ENCODE data around the gene EXOC1.
"Not testable (repeated sequence)": the region's sequence is repeated elsewhere in the genome, so short reads cannot be mapped to it uniquely, and the experiment has no call there.

EXOC1 gene

GRCh38 chr4:55892156-55892555 lies 38.7 kb downstream of the EXOC1 start:
- DNase-seq (ENCODE audit: extremely low spot score, insufficient read length, low read depth) (no peak), FAIRE-seq (no peak)

GRCh38 chr4:55896622-55897021 lies 43.2 kb downstream of the EXOC1 start:
- DNase-seq (ENCODE audit: extremely low spot score, insufficient read length, low read depth): no peak
- FAIRE-seq: no peak

- FAIRE-seq (no peak), DNase-seq (ENCODE audit: extremely low spot score, insufficient read length, low read depth) (no peak)
Measured at GRCh38 chr4:55902677-55903076, 49.2 kb downstream of the EXOC1 start.

GRCh38 chr4:55903577-55903976 lies 50.1 kb downstream of the EXOC1 start:
- DNase-seq (ENCODE audit: extremely low spot score, insufficient read length, low read depth) (no peak), FAIRE-seq (no peak)

GRCh38 chr4:55904576-55904975 lies 51.1 kb downstream of the EXOC1 start:
- DNase-seq (ENCODE audit: extremely low spot score, insufficient read length, low read depth) (no peak), FAIRE-seq (no peak)

- no peak for DNase-seq (ENCODE audit: extremely low spot score, insufficient read length, low read depth)
- no peak for FAIRE-seq
Measured at GRCh38 chr4:55906323-55906722, 52.9 kb downstream of the EXOC1 start.

GRCh38 chr4:55906989-55907388 lies 53.5 kb downstream of the EXOC1 start:
- DNase-seq (ENCODE audit: extremely low spot score, insufficient read length, low read depth) (no peak), FAIRE-seq (no peak)

GRCh38 chr4:55907469-55907868 lies 54.0 kb downstream of the EXOC1 start:
- FAIRE-seq (no peak), DNase-seq (ENCODE audit: extremely low spot score, insufficient read length, low read depth) (no peak)

- DNase-seq (ENCODE audit: extremely low spot score, insufficient read length, low read depth): no peak
Measured at GRCh38 chr4:55910140-55910539, 56.7 kb downstream of the EXOC1 start.

GRCh38 chr4:55912249-55912648 lies 58.8 kb downstream of the EXOC1 start:
- FAIRE-seq: no peak
- DNase-seq (ENCODE audit: extremely low spot score, insufficient read length, low read depth): no peak

More at GRCh38 chr4:55910140-55910539, 56.7 kb downstream of the EXOC1 start:
- FAIRE-seq: no peak

- FAIRE-seq (no peak), DNase-seq (ENCODE audit: extremely low spot score, insufficient read length, low read depth) (no peak)
Measured at GRCh38 chr4:55920571-55920970, 67.1 kb downstream of the EXOC1 start.

GRCh38 chr4:55921093-55921492 lies 67.6 kb downstream of the EXOC1 start:
- DNase-seq (ENCODE audit: extremely low spot score, insufficient read length, low read depth): no peak
- no peak for FAIRE-seq

- DNase-seq (ENCODE audit: extremely low spot score, insufficient read length, low read depth) (no peak), FAIRE-seq (no peak)
Measured at GRCh38 chr4:55925241-55925640, 71.8 kb downstream of the EXOC1 start.

GRCh38 chr4:55926610-55927009 lies 73.2 kb downstream of the EXOC1 start:
- FAIRE-seq (no peak), DNase-seq (ENCODE audit: extremely low spot score, insufficient read length, low read depth) (no peak)

- DNase-seq (ENCODE audit: extremely low spot score, insufficient read length, low read depth) (no peak), FAIRE-seq (no peak)
Measured at GRCh38 chr4:55927803-55928437, 74.5 kb downstream of the EXOC1 start.

- FAIRE-seq: no peak
Measured at GRCh38 chr4:55928846-55929245, 75.4 kb downstream of the EXOC1 start.

GRCh38 chr4:55931043-55931442 lies 77.6 kb downstream of the EXOC1 start:
- no peak for FAIRE-seq

More at GRCh38 chr4:55928846-55929245, 75.4 kb downstream of the EXOC1 start:
- DNase-seq (ENCODE audit: extremely low spot score, insufficient read length, low read depth): no peak

GRCh38 chr4:55931833-55932232 lies 78.4 kb downstream of the EXOC1 start:
- no peak for DNase-seq (ENCODE audit: extremely low spot score, insufficient read length, low read depth)

More at GRCh38 chr4:55931043-55931442, 77.6 kb downstream of the EXOC1 start:
- no peak for DNase-seq (ENCODE audit: extremely low spot score, insufficient read length, low read depth)

GRCh38 chr4:55932511-55932910 lies 79.1 kb downstream of the EXOC1 start:
- no peak for FAIRE-seq

More at GRCh38 chr4:55931833-55932232, 78.4 kb downstream of the EXOC1 start:
- no peak for FAIRE-seq

GRCh38 chr4:55933611-55934010 lies 80.2 kb downstream of the EXOC1 start:
- FAIRE-seq: no peak
- DNase-seq (ENCODE audit: extremely low spot score, insufficient read length, low read depth): no peak

More at GRCh38 chr4:55932511-55932910, 79.1 kb downstream of the EXOC1 start:
- DNase-seq (ENCODE audit: extremely low spot score, insufficient read length, low read depth): no peak

GRCh38 chr4:55935907-55936306 lies 82.5 kb downstream of the EXOC1 start:
- DNase-seq (ENCODE audit: extremely low spot score, insufficient read length, low read depth); FAIRE-seq: not testable (repeated sequence)

- DNase-seq (ENCODE audit: extremely low spot score, insufficient read length, low read depth): no peak
- no peak for FAIRE-seq
Measured at GRCh38 chr4:55938481-55938880, 85.0 kb downstream of the EXOC1 start.

Measured in GM18507 (cell line).